HT-29 (cell line): ENCODE data around the gene CYTH3. TPM values are rescaled to one million over a fixed set of nuclear protein-coding genes. Genes with fewer than 3 reads are reported as not detected.

Source experiments
- small RNA-seq: library from RNA; depleted of rRNA; stranded (forward); fragments of <200 nt; gene quantifications from one replicate; pipeline ENCODE3, GENCODE V24; 2014
- total RNA-seq: library from RNA; depleted of rRNA; stranded (reverse); fragments of >200 nt; shearing (Covaris generic); gene quantifications from 2 replicates; pipeline ENCODE4 v1.2.3, GENCODE V29; 2014; rRNA removed

The CYTH3 gene
- total RNA-seq, 1 experiment from 2014 or later, result 3.1 TPM

Small RNAs within 50 kb of the gene (small RNA-seq; reads per million reads assigned to genes)
- gene RF00019, result not detected

Other genes with a start within 250 kb of the CYTH3 start
- not detected in 2 replicates for gene ANKRD61, start 241.2 kb downstream of the CYTH3 start, total RNA-seq
- 324 and 358 TPM in 2 replicates for gene EIF2AK1, start 213.4 kb downstream of the CYTH3 start, total RNA-seq
- 10.0 and 10.3 TPM in 2 replicates for gene USP42, start 167.7 kb downstream of the CYTH3 start, total RNA-seq
- gene FAM220A, start 76.3 kb upstream of the CYTH3 start, total RNA-seq, result 6.1 and 8.7 TPM in 2 replicates
- 108 and 119 TPM in 2 replicates for gene RAC1, start 101.9 kb upstream of the CYTH3 start, total RNA-seq
- 24.2 and 27.1 TPM in 2 replicates for gene DAGLB, start 175.3 kb upstream of the CYTH3 start, total RNA-seq
- gene KDELR2, start 211.5 kb upstream of the CYTH3 start, total RNA-seq, result 93.0 and 114 TPM in 2 replicates